ENCODE data around the gene WDFY2. TPM values are rescaled to one million over a fixed set of nuclear protein-coding genes. Genes with fewer than 3 reads are reported as not detected.

The WDFY2 gene
- total RNA-seq, 2 donors from 2014 or later = 25.7 to 31.9 TPM

- peak overlapping the region in 1 of 4 donors; percentile 15 for H3K27ac ChIP-seq
- 63 to 68% methylated on average over 3 of the region's 3 CpGs for WGBS, 2 donors
Measured at GRCh38 chr13:51643105-51643881, 59.0 kb downstream of the WDFY2 start.

DNA sequence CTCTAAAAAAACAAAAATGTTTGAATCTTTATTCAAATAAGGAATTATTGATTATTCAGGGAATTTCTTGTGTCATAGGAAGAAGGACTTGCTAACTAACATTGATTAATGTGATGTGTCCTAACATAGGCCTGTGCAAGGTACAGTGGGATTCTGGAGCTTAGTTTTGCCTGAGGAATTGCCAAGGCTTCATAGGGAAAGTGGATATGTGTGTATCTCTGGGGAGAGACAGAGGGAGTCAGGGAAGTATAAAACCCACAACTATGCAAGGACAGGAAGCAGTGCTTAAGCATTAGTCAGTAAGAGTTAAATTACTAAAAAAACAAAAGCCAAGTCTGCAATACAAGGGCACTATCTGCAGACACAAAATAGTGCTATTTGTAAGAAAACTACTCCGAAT lies 59.6 kb downstream of the WDFY2 start:
- peak overlapping the region in 1 of 4 donors; percentile 15 for H3K27ac ChIP-seq
- DNase-seq (no peak), ATAC-seq (no peak)
- 59 to 78% methylated on average over 1 of the region's 1 CpG for WGBS, 2 donors
- no peaks in the 10 kb centered on the region for H3K9me3 ChIP-seq
- TF ChIP-seq POLR2A (IDR thresholded peaks at IDR 0.05) = no peak
- TF ChIP-seq, protein P1, sequence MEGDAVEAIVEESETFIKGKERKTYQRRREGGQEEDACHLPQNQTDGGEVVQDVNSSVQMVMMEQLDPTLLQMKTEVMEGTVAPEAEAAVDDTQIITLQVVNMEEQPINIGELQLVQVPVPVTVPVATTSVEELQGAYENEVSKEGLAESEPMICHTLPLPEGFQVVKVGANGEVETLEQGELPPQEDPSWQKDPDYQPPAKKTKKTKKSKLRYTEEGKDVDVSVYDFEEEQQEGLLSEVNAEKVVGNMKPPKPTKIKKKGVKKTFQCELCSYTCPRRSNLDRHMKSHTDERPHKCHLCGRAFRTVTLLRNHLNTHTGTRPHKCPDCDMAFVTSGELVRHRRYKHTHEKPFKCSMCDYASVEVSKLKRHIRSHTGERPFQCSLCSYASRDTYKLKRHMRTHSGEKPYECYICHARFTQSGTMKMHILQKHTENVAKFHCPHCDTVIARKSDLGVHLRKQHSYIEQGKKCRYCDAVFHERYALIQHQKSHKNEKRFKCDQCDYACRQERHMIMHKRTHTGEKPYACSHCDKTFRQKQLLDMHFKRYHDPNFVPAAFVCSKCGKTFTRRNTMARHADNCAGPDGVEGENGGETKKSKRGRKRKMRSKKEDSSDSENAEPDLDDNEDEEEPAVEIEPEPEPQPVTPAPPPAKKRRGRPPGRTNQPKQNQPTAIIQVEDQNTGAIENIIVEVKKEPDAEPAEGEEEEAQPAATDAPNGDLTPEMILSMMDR (IDR thresholded peaks at IDR 0.05) = no peak
- peaks cover 60% of the 10 kb centered on the region for H3K4me1 ChIP-seq
- no peak overlapping the region for H3K4me3 ChIP-seq
- intact Hi-C loops (cut with DNase I) = loop anchor here (10.0 kb wide), 1 partner anchor 49 kb away; no protein-coding TSS in a partner anchor
- H3K27me3 ChIP-seq = no peaks in the 10 kb centered on the region
- no peaks in the 10 kb centered on the region for H3K36me3 ChIP-seq (replicated peaks in 1 of 2; ENCODE audit: insufficient read depth in 1 of 2, low read depth in 2 of 2)

More at GRCh38 chr13:51643105-51643881, 59.0 kb downstream of the WDFY2 start:
- TF ChIP-seq, protein P1 (IDR thresholded peaks at IDR 0.05) = no peak
- TF ChIP-seq POLR2A (IDR thresholded peaks at IDR 0.05) = no peak
- Histone ChIP-seq H3K4me3 (no peak overlapping the region), H3K27me3 (no peaks in the 10 kb centered on the region), H3K4me1 (peaks cover 60% of the 10 kb centered on the region), H3K9me3 (no peaks in the 10 kb centered on the region), H3K36me3 (replicated peaks in 1 of 2; ENCODE audit: insufficient read depth in 1 of 2, low read depth in 2 of 2) (no peaks in the 10 kb centered on the region)
- intact Hi-C loops (cut with DNase I) = loop anchor here (10.0 kb wide), 1 partner anchor 48 kb away; no protein-coding TSS in a partner anchor
- no peak for ATAC-seq
- DNase-seq = no peak

DNA sequence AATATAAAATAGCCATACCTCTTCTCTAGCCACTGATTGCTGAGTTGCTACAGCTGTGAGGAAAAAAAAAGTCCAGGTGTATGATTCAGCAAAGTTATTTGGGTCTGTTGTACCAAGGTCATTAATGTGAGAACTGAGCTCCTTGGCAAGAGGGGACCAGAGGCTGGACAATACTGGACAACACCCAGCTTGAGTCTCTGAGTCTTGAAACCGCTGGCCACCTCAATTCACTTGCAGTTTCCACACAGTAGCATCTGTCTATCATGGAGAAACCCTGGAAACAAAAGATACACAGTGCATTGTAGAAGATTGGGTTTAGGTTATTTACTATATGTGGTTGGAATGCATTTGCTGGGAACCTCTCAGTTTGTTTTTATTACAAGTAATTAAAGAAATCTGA lies 60.4 kb downstream of the WDFY2 start:
- Histone ChIP-seq H3K27me3 (no peaks in the 10 kb centered on the region), H3K27ac (peak overlapping the region in 2 of 4 donors; percentile 16 to 61), H3K4me3 (no peak overlapping the region), H3K9me3 (no peaks in the 10 kb centered on the region), H3K4me1 (peaks cover 54% of the 10 kb centered on the region), H3K36me3 (replicated peaks in 1 of 2; ENCODE audit: insufficient read depth in 1 of 2, low read depth in 2 of 2) (no peaks in the 10 kb centered on the region)
- DNase-seq (peak in 3 of 4 donors; percentile 34 to 46 (median 45)), ATAC-seq (peak; percentile 58)
- intact Hi-C loops (cut with DNase I) = loop anchor here (10.0 kb wide), 1 partner anchor 50 kb away; no protein-coding TSS in a partner anchor
- TF ChIP-seq POLR2A (IDR thresholded peaks at IDR 0.05) = no peak
- TF ChIP-seq, protein P1 (IDR thresholded peaks at IDR 0.05) = no peak
- WGBS, 2 donors = 30 to 43% methylated on average over 1 of the region's 1 CpG

DNA sequence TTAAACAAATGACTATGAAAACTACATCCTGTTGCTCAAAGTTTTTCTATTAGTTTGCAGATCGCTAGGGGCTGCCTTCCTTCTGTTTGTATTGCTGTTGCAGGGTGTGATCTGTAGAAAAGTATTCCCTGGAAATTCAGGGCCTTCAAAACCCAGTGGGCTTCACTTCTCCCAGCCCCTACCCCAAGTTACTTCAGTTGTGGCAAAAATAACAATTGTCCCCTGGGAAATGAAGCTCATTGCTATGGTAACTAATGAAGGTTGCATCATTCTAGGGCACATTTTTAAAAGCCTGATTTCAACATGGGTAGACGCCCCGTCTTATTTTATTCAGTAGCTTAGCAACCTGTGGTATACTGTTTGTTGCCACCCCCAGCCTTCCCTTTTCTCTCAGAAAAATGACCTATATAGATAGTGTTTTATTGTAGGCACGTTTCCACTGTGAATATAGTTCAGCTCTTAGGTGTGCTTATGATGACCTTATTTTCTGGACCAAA lies 60.9 kb downstream of the WDFY2 start:
- no peak for TF ChIP-seq POLR2A (IDR thresholded peaks at IDR 0.05)
- TF ChIP-seq, protein P1 (IDR thresholded peaks at IDR 0.05) = no peak
- H3K27me3 ChIP-seq = no peaks in the 10 kb centered on the region
- ATAC-seq (peak; percentile 64), DNase-seq (peak in 1 of 4 donors; percentile 52)
- no peaks in the 10 kb centered on the region for H3K36me3 ChIP-seq (replicated peaks in 1 of 2; ENCODE audit: insufficient read depth in 1 of 2, low read depth in 2 of 2)
- no peaks in the 10 kb centered on the region for H3K9me3 ChIP-seq
- intact Hi-C loops (cut with DNase I) = loop anchor here (10.0 kb wide), 1 partner anchor 50 kb away; no protein-coding TSS in a partner anchor
- 43 to 44% methylated on average over 4 of the region's 4 CpGs for WGBS, 2 donors
- no peak overlapping the region for H3K4me3 ChIP-seq
- peak overlapping the region in 2 of 4 donors; percentile 4 to 61 for H3K27ac ChIP-seq
- H3K4me1 ChIP-seq = peaks cover 54% of the 10 kb centered on the region

Measured in body of pancreas (tissue), 4 donors.